HG03457 (cell line): ENCODE data around the gene SLC6A3.

Source experiments
- ATAC-seq: cut with Tn5 transposase; IDR thresholded peaks from one replicate; pipeline ENCODE4 v1.9.1; 2021; ENCODE audit warnings: moderate number of reproducible peaks; ENCODE audit not compliant: unreplicated experiment

The SLC6A3 gene

GRCh38 chr5:1442222-1443145, 2.8 kb downstream of the SLC6A3 start:
- no peak for ATAC-seq

- ATAC-seq, result no peak
These were observed 3.9 kb downstream of the SLC6A3 start for GRCh38 chr5:1441166-1441865.

DNA sequence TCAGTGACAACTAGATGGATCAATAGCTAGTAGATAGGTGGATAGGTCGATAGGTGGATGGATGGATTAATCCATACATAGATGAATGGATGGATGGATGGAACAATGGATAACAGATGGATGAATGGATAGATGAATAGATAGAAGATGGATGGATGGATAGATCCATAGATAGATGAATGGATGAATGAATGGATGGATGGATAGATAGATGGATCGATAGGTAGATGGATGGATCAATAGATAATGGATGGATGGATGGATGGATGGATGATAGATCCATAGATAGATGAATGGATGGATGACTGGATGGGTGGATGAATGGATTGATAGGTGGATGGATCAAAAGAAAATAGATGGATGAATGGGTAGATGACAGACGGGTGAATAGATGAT, 5.1 kb downstream of the SLC6A3 start:
- no peak for ATAC-seq

- no peak for ATAC-seq
These were observed 5.7 kb downstream of the SLC6A3 start for GRCh38 chr5:1439388-1440097.

- ATAC-seq, result no peak
These were observed 6.4 kb downstream of the SLC6A3 start for GRCh38 chr5:1438871-1439270.

DNA sequence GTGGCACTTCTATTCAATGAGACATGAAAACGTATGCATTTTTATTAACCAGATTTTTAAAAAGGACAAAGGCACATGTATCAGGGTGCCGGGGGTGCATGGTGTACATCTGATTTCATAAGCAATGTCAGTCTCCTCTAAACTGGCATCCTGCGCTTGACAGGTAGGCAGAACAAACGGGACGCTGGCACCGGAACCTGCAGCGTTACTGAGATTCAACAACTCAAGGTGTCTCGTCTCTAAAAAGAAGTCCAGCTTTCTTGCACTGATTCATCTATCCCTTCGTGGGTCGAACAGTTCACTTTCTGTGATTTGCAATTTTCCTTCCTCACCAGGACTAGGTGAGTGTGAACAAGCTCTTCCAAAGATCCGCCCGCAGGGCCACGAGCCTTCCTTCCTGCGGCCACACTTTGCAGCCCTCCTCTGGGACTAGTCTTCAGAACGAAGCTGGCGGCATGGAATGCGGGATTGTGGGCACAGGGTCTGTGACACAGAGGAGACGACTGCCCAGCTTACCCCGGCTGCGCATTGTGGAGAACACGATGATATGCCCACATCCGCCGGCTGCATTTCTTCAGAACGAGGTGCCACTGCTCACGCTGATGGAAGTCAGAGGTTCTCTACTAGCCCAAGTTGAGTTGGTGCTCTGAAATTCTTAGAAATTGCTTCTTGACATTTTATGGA, 7.2 kb downstream of the SLC6A3 start:
- ATAC-seq, result no peak

GRCh38 chr5:1437226-1437829, 7.9 kb downstream of the SLC6A3 start:
- no peak for ATAC-seq

DNA sequence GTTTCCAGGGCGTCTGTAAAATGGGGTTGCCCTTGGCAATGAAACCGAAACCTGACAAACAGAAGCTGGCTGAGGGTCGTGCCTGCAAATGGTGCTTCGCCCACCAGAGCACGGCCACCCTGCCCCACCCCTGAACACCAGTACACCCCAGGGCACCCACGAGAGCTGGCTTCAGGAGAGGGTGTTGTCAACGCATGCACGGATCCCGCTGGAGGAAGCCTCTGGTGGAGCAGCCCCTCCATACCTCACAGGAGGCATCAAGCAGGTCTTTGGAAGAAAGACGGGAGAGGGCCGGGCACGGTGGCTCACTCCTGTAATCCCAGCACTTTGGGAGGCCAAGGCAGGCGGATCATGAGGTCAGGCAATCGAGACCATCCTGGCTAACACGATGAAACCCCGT, 8.6 kb downstream of the SLC6A3 start:
- ATAC-seq, result no peak

DNA sequence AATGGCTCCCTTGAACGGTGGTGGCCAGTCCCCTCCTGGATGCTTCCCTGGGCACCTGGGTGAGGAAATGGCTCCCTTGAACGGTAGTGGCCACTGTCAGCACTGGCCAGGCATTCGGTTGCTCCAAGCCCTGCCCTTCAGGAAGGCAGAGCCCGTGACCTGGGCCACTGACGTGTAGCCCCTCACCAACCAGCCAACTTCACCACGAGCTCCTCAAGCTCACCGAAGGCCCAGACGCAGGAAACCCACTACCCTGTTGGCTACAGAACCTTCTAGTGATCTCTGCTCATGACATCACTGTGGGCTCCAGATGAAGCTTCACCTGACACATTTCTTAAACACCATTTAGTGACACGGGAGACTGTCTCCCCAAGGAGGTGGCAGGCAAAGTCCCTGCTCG, 9.2 kb downstream of the SLC6A3 start:
- no peak for ATAC-seq

GRCh38 chr5:1435369-1435768, 9.9 kb downstream of the SLC6A3 start:
- no peak for ATAC-seq

DNA sequence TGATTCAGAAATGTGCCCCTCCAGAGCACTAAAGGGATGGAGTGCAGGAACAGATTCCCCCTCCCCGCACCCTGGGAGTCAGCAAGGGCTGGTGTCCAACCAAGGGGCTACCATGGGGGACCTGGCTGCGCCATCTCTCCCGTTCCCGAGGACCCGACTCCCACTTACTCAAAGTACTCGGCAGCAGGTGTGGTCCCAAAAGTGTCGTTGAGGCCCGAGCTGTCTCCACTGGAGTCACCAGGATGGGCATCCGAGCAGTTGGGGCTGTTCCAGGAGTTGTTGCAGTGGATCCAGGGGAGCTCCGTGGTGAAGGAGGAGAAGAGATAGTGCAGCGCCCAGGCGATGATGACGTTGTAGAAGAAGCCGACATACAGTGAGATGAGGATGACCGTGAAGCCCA, 12.9 kb downstream of the SLC6A3 start:
- ATAC-seq, result no peak

DNA sequence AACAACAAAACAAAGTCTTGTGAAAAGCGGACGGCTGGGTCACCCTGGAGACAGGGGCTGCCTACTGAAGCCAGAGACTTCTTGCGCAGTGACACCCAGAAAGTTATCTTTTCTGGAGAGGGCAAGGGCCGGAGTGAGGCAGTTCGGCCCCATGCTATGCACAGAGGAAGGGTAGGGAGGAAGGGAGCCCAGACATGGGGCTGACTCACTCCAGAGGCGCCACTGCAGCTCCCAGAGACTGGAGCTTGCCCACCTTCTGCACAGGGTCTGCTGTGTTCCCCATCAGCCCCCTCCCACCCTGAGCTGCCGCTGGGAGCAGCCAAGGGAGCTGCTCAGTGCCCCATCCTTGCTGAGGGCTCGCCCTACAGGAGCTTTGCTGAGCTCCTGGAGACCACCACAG, 13.3 kb downstream of the SLC6A3 start:
- ATAC-seq, result no peak

GRCh38 chr5:1431021-1431811, 14.0 kb downstream of the SLC6A3 start:
- no peak for ATAC-seq

- no peak for ATAC-seq
These were observed 15.0 kb downstream of the SLC6A3 start for GRCh38 chr5:1430121-1430795.

DNA sequence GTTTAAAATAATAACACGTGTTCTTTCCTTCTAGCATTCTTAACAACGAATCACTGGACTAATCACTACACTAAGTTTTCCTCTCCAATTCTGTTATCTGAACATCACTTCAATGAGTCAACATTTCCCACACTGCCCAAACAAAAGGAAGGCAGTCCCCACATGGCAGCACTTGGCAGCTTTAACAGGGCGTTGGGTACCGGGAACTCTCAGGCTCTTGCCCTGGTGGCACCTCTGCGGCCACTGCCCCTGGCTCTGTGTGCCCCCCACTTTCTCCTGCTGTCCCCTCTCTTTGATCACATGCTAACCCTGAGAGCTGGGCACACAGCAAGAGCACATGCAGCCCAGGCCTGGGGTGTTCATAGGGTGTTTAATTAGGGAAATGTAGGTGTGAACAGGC, 15.7 kb downstream of the SLC6A3 start:
- ATAC-seq, result no peak

- ATAC-seq, result no peak
These were observed 16.2 kb downstream of the SLC6A3 start for GRCh38 chr5:1429066-1429465.

GRCh38 chr5:1428107-1428506, 17.1 kb downstream of the SLC6A3 start:
- no peak for ATAC-seq

DNA sequence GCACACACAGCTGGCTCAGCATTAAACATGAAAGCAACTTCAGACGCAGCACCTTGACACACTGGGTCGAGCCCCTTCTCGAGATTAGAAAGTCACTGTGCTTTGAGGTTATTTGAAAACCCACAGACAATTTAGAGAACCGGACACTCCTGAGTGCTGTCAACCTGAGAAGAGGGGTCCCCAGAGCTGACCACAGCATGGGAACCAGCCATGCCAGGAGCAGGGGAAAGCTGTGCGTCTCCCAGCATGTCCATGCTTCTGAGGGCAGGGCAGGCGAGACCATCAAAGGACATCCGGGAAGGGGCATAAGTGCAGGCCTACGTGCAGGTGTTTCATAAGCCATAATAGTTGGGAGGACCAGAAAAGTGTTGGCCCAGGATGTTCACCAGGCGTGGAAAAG, 20.5 kb downstream of the SLC6A3 start:
- no peak for ATAC-seq

DNA sequence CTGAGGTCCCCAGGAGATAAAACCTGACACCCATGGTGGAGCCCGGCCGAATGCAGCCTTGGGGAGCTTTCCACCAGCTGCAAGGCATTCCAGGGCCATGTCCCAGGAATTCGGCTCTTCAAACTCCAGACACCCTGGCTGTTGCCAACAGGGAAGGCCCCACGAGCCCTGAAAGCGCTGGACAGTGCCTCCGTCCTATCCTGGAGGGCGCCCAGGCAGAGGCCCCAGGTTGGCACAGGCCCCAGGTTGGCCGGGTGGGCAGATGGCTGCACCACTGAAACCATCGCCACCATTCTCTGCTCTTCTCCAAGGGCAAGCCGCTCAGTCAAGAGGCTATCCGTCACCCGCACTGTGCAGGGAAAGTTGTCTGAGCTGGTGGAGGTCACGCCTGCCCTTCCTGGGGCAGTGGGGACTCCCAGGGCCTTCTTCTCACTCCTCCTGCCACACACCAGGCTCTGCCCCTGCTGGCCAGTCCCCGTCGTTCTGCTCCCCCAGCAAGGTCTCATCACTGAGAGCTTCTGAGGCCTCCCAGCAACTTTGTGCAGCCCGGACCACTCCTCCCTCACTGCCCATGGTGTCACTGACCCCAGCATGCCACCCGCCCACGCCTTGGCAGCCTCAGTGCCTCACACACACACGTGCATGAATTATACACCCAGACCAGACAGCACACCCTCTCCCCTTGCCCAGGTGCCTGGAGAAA, 21.2 kb downstream of the SLC6A3 start:
- no peak for ATAC-seq
